MM.1S (cell line): ENCODE data around the gene ZNF146.
"Not testable (repeated sequence)": the region's sequence is repeated elsewhere in the genome, so short reads cannot be mapped to it uniquely, and the experiment has no call there.

Experiments
- DNase-seq: peaks from one replicate; pipeline ENCODE4 v3.0.0-alpha.2; 2015
- H2AFZ ChIP-seq: fragments of 300-600 bp; sonication (generic); 2 replicates; pipeline ENCODE4 v1.6.0; 2016; ENCODE audit warnings: antibody characterized with exemption, low read length
- H3F3A ChIP-seq: fragments of 300-600 bp; sonication (generic); 2 replicates; pipeline ENCODE4 v1.6.1; 2016; ENCODE audit warnings: mild to moderate bottlenecking, antibody characterized with exemption, low read length, moderate library complexity, mixed read lengths; ENCODE audit not compliant: insufficient read depth
- H3K27ac ChIP-seq: fragments of 300-600 bp; sonication (generic); 2 replicates; pipeline ENCODE4 v1.5.1; 2016; ENCODE audit warnings: mild to moderate bottlenecking, low read length
- H3K27me3 ChIP-seq: fragments of 300-600 bp; sonication (generic); replicated peaks from 2 replicates; pipeline ENCODE4 v1.6.0; 2016; ENCODE audit warnings: low read length; ENCODE audit not compliant: insufficient read depth
- H3K36me3 ChIP-seq: fragments of 300-600 bp; sonication (generic); replicated peaks from 2 replicates; pipeline ENCODE4 v1.6.1; 2016; ENCODE audit warnings: mild to moderate bottlenecking, low read length, mixed read lengths; ENCODE audit not compliant: insufficient read depth
- H3K4me1 ChIP-seq: fragments of 300-600 bp; sonication (generic); 2 replicates; pipeline ENCODE4 v1.6.1; 2016; ENCODE audit warnings: low read length, mixed read lengths
- H3K4me2 ChIP-seq: fragments of 300-600 bp; sonication (generic); 2 replicates; pipeline ENCODE4 v1.6.0; 2016; ENCODE audit warnings: low read depth, low read length
- H3K4me3 ChIP-seq: fragments of 300-600 bp; sonication (generic); 2 replicates; pipeline ENCODE4 v1.5.1; 2016; ENCODE audit warnings: low read length, mixed read lengths
- H3K79me2 ChIP-seq: fragments of 300-600 bp; sonication (generic); 2 replicates; pipeline ENCODE4 v1.6.1; 2016; ENCODE audit warnings: mixed run types, low read length, mixed read lengths
- H3K9ac ChIP-seq: fragments of 300-600 bp; sonication (generic); 2 replicates; pipeline ENCODE4 v1.6.1; 2016; ENCODE audit warnings: low read length, mixed read lengths
- H3K9me2 ChIP-seq: fragments of 300-600 bp; sonication (generic); replicated peaks from 2 replicates; pipeline ENCODE4 v1.6.1; 2016; ENCODE audit warnings: mild to moderate bottlenecking, low read length, mixed read lengths; ENCODE audit not compliant: insufficient read depth
- H3K9me3 ChIP-seq: fragments of 300-600 bp; sonication (generic); replicated peaks from 2 replicates; pipeline ENCODE4 v1.6.1; 2016; ENCODE audit warnings: mild to moderate bottlenecking, low read length, mixed read lengths; ENCODE audit not compliant: insufficient read depth
- H4K20me1 ChIP-seq: fragments of 300-600 bp; sonication (generic); 2 replicates; pipeline ENCODE4 v1.6.1; 2016; ENCODE audit warnings: mild to moderate bottlenecking, low read length, moderate library complexity, mixed read lengths; ENCODE audit not compliant: insufficient read depth
- CTCF ChIP-seq: fragments of 300-600 bp; sonication (generic); IDR thresholded peaks from 2 replicates; pipeline ENCODE4 v1.5.1; 2016; ENCODE audit warnings: antibody characterized with exemption, low read length, mixed read lengths
- EZH2 ChIP-seq: fragments of 300-600 bp; sonication (generic); optimal IDR thresholded peaks from 2 replicates; pipeline ENCODE3; 2017; ENCODE audit warnings: low read depth, mild to moderate bottlenecking, antibody characterized with exemption, low read length, mixed read lengths
- EZH2phosphoT487 ChIP-seq: fragments of 300-600 bp; sonication (generic); IDR thresholded peaks from 2 replicates; pipeline ENCODE4 v1.6.1; 2018; ENCODE audit warnings: antibody characterized with exemption, low read length

Gene ZNF146

GRCh38 chr19:36225219-36225892 is 10.4 kb downstream of the ZNF146 start:
- H3F3A ChIP-seq, result no peaks in the 10 kb centered on the region
- H3K27ac ChIP-seq, result no peak overlapping the region
- 0 out of 2 replicates have a peak, but pooled peaks cover 3% of the 10 kb centered on the region for H3K4me1 ChIP-seq
- no peaks in the 10 kb centered on the region for H3K27me3 ChIP-seq
- no peaks in the 10 kb centered on the region for H3K9me2 ChIP-seq
- peaks cover 61% of the 10 kb centered on the region for H3K79me2 ChIP-seq
- H3K9me3 ChIP-seq, result no peaks in the 10 kb centered on the region
- DNase-seq, result no peak
- peaks cover 46% of the 10 kb centered on the region for H3K36me3 ChIP-seq
- no peak overlapping the region for H3K4me3 ChIP-seq
- H3K9ac ChIP-seq, result no peak overlapping the region
- no peaks in the 10 kb centered on the region for H4K20me1 ChIP-seq
- no peak overlapping the region for H2AFZ ChIP-seq
- H3K4me2 ChIP-seq, result no peak overlapping the region
- TF ChIP-seq CTCF, result no peak
- TF ChIP-seq EZH2, result no peak
- no peak for TF ChIP-seq EZH2phosphoT487

DNA sequence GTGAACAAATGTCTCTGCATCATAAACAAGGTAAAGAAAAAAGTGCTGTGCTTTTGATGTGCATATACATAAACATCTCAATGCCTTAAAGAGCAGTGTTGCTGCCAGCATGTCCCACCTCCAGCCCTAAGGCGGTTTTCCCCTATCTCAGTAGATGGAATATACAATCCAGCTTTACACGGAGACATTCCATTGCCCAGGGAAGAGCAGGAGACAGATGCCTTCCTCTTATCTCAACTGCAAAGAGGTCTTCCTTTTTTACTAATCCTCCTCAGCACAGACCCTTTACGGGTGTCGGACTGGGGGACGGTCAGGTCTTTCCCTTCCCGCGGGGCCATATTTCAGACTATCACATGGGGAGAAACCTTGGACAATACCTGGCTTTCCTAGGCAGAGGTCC is 18.7 kb downstream of the ZNF146 start:
- DNase-seq, H3K9ac ChIP-seq, H3K27me3 ChIP-seq, H3F3A ChIP-seq, H4K20me1 ChIP-seq, H2AFZ ChIP-seq, H3K79me2 ChIP-seq, H3K27ac ChIP-seq, H3K4me3 ChIP-seq, H3K4me1 ChIP-seq, H3K9me2 ChIP-seq, H3K4me2 ChIP-seq, H3K9me3 ChIP-seq: not testable (repeated sequence)
- H3K36me3 ChIP-seq, result peaks cover 58% of the 10 kb centered on the region

DNA sequence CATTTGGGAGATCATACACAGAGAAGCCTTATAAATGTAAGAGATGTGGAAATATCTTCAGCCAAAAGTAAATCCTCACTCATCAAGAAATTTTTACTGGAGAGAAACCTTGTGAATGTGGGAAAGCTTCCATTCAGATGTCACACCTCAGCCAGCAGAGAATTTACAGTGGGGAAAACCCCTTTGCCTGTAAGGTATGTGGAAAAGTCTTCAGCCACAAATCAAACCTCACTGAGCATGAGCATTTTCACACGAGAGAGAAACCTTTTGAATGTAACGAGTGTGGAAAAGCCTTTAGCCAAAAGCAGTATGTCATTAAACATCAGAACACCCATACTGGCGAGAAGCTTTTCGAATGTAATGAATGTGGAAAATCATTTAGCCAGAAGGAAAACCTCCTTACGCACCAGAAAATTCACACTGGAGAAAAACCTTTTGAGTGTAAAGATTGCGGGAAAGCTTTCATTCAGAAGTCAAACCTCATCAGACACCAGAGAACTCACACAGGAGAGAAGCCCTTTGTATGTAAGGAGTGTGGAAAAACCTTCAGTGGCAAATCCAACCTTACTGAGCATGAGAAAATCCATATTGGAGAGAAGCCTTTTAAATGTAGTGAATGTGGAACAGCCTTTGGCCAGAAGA is 21.5 kb downstream of the ZNF146 start:
- Histone ChIP-seq H3K9me2 (no peaks in the 10 kb centered on the region), H3K4me1 (no peaks in the 10 kb centered on the region), H3K4me3 (no peak overlapping the region), H3K36me3 (peaks cover 43% of the 10 kb centered on the region), H3K9me3 (peaks cover 4% of the 10 kb centered on the region; the same call in 1 of the 2 replicates), H3F3A (no peaks in the 10 kb centered on the region), H3K9ac (no peak overlapping the region), H4K20me1 (no peaks in the 10 kb centered on the region), H3K4me2 (no peak overlapping the region), H2AFZ (no peak overlapping the region), H3K79me2 (no peaks in the 10 kb centered on the region), H3K27me3 (no peaks in the 10 kb centered on the region), H3K27ac (no peak overlapping the region)
- TF ChIP-seq EZH2phosphoT487, result no peak
- DNase-seq, result no peak

DNA sequence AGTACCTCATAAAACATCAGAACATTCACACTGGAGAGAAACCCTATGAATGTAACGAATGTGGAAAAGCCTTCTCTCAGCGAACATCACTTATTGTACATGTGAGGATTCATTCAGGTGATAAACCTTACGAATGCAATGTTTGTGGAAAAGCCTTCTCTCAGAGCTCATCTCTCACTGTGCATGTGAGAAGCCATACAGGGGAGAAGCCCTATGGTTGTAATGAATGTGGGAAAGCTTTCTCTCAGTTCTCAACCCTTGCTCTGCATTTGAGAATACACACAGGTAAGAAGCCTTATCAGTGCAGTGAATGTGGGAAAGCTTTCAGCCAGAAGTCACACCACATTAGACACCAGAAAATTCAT is 22.0 kb downstream of the ZNF146 start:
- Histone ChIP-seq H3K9me3 (peaks cover 4% of the 10 kb centered on the region; the same call in 1 of the 2 replicates), H2AFZ (no peak overlapping the region), H3K9me2 (no peaks in the 10 kb centered on the region), H3F3A (no peaks in the 10 kb centered on the region), H3K27me3 (no peaks in the 10 kb centered on the region), H3K79me2 (no peaks in the 10 kb centered on the region), H3K4me1 (no peaks in the 10 kb centered on the region), H4K20me1 (no peaks in the 10 kb centered on the region), H3K27ac (no peak overlapping the region), H3K4me3 (no peak overlapping the region), H3K4me2 (no peak overlapping the region), H3K36me3 (peaks cover 39% of the 10 kb centered on the region), H3K9ac (no peak overlapping the region)
- no peak for TF ChIP-seq EZH2phosphoT487
- TF ChIP-seq EZH2, result no peak
- TF ChIP-seq CTCF, result no peak
- DNase-seq, result no peak
